GM12873 (cell line): ENCODE results near the gene LMF1.

Source experiments
- TF ChIP-seq, protein P1 (sequence below): IDR thresholded peaks from 2 replicates; pipeline ENCODE4 v1.5.1; 2012; ENCODE audit warnings: low read depth, mild to moderate bottlenecking, moderate library complexity, low read length, control low read depth; ENCODE audit not compliant: insufficient read depth; ENCODE audit errors: missing control alignments

Gene LMF1

DNA sequence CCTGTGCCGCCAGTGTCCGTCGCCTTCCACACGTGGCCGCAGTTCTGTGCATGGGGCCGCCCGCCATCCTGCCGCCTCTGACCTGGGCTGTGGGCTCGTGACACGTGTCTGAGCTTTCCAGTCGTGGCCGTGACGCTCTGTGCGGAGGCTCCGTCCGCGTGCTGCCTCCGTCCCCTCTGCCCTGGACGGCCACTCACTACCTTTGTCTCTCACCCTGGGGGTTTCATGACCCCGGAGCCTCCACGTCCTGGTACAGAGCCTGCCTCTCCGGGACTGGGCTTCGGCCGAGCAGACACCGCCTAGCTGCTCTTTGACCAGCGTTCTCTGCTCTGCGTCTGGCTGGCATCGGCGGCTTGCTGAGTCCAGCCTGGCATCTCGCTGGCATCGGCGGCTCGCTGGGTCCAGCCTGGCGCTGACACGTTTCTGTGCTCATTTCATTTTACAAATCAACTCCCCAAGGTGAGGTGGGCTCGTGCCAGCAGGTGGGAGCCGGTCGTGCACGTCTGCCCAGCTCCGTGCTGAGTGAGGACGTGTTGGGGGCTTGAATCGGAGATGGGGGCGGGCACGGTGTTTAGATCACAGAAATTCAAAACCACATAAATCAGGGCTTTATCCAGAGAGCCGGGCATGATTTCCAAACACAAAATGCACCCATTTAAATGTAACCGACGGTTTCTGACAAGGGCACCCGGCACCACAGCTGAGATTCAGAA is 126.0 kb downstream of the LMF1 start:
- TF ChIP-seq, protein P1, sequence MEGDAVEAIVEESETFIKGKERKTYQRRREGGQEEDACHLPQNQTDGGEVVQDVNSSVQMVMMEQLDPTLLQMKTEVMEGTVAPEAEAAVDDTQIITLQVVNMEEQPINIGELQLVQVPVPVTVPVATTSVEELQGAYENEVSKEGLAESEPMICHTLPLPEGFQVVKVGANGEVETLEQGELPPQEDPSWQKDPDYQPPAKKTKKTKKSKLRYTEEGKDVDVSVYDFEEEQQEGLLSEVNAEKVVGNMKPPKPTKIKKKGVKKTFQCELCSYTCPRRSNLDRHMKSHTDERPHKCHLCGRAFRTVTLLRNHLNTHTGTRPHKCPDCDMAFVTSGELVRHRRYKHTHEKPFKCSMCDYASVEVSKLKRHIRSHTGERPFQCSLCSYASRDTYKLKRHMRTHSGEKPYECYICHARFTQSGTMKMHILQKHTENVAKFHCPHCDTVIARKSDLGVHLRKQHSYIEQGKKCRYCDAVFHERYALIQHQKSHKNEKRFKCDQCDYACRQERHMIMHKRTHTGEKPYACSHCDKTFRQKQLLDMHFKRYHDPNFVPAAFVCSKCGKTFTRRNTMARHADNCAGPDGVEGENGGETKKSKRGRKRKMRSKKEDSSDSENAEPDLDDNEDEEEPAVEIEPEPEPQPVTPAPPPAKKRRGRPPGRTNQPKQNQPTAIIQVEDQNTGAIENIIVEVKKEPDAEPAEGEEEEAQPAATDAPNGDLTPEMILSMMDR = no peak

DNA sequence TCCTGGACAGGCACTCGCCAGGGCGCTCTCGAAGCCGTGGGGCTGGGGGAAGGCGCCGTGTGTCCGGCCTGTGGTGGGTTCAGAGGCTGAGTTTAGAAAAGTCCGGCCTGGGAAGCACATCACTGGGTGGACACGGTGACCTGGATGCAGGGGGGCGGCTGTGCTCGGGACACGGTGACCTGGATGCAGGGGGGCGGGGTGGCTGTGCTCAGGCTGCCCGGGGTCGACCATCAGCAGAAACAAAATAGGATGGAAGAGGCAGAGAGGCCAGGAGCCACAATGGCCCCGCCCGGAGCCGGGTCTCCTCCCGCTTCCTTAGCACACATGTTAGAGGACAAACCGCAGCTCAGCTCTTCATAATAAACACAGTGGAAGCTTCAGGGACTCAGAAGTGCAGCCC is 127.0 kb downstream of the LMF1 start:
- TF ChIP-seq, protein P1 = no peak

DNA sequence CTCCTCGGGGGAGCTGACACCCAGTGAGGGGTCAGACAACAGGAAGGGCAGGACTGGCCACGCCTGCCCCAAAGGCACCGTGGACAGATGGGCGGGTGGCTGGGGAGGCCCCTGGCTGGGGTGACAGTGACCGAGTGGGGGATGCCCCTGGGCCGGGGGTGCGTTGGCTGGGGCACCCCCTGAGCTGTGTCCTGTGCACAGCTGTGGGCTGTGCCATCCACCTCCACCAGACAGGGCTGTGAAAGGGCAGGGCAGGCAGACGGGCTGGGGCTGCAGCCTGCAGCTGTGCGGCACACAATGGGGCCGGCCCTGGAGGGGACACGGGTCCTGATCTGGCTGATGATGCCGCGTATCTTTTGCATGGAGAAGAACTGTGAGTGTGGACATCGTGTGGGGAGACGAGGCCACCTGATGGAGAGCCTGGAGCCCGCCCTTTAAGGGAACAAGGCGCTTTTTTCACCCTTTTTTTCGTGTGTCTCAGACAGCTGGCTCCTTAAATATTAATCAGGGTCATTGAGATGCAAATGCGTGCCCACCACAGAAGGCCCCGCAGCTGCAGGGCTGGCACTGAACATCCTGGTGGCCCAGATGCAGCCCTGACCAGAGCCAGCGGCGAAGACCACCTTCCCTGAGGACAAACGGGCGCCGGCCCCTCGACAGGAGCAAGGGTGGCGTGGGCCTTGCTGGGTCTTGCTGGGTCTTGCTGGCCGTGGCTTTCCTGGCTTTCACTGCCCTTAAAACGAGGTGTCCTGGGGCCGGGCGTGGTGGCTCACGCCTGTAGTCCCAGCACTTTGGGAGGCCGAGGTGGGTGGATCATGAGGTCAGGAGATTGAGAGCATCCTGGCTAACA is 127.8 kb downstream of the LMF1 start:
- TF ChIP-seq, protein P1 = no peak

DNA sequence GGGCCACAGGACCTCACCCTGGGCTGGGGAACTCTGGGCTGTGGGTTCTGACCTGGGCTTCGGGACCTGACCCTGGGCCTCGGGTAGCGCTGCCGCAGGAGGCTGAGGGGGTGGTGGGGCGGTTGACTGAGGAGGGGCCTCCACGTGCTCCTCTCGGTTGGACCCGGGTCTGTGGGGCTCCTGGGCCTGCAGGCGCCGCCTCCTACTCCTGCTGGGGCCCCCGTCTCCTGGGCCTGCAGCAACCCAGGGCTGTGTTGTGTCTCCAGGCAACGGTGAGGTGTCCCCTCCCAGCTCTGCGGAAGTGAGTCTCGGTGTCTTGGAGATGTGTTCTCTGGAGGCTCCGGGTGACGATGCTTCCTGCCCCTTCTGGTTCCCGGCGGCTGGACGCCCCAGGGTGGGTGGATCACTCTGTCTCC is 128.7 kb downstream of the LMF1 start:
- TF ChIP-seq, protein P1 = no peak

DNA sequence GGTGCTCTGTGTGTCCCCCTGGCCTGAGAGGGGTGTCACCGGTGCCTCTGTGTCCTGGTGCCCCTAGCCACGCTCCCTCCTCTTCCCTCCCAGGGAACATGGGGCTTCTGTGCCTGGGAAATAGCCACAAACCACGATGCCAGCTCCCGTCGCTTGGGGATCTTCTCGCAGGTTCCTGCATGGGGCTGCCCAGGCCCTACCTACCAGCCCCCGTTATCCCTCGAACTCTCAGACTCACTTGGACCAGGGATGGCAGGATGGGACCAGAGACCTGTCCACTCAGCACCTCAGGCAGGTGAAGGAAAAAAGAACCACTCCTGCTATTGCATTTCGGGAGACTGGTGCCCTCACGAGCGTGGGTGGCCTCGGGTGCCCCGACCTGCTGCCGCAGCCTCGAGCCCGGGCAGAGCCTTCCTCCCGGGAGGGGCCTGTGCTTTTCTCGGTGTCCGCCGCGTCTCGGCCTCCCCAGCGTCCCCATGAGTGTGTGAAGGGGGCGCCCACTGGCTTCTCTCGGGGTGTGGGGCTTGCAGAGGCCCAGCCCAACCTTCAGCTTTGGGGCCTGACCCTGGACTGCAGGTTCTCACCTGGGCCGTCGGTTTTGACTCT is 129.2 kb downstream of the LMF1 start:
- TF ChIP-seq, protein P1 = no peak

DNA sequence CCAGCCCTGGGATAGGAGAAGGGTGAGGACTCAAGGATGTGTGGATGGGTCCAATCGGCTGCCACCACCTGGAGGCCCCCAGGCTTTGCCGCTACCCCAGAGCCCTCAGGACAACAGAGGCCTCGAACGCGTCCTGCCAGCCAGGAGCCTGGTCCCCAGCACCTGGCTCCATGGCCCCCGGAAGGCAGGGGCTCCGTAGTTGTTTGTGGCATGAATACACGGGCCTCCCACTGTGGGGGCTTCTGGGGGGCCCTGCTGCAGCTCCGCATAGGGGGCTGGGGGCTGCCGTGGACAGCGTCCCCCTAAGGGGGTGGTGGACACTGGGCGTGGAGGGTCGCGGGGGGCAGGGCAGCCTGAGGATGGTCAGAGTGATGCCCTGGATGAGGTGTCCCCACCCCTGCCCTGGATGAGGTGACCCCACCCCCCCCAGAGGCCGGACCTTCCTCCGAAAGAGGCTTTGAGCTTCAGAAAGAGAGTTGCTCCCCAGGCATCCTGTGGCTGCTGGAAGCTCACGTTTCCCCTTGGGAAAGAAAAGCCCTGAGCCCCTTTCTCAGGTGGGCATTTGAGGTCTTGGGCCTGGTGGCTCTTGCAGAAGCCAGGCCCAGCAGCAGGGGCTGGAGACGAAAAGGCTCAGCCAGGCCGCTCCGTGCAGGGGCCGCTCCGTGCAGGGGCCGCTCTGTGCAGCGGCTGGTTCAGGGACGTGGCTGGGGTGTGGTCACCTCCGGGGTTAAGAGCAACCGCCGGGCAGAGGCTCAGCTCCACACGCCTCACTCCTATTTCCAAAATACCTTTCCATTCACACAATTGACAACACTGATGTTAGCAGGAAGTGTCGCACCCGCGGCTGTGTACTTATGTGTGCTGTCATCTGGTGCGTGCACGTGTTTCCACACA is 130.0 kb downstream of the LMF1 start:
- TF ChIP-seq, protein P1 = no peak
